ENCODE measurements around the gene CASKIN1.
"Not testable (repeated sequence)": the region's sequence is repeated elsewhere in the genome, so short reads cannot be mapped to it uniquely, and the experiment has no call there.

CASKIN1 gene

DNA sequence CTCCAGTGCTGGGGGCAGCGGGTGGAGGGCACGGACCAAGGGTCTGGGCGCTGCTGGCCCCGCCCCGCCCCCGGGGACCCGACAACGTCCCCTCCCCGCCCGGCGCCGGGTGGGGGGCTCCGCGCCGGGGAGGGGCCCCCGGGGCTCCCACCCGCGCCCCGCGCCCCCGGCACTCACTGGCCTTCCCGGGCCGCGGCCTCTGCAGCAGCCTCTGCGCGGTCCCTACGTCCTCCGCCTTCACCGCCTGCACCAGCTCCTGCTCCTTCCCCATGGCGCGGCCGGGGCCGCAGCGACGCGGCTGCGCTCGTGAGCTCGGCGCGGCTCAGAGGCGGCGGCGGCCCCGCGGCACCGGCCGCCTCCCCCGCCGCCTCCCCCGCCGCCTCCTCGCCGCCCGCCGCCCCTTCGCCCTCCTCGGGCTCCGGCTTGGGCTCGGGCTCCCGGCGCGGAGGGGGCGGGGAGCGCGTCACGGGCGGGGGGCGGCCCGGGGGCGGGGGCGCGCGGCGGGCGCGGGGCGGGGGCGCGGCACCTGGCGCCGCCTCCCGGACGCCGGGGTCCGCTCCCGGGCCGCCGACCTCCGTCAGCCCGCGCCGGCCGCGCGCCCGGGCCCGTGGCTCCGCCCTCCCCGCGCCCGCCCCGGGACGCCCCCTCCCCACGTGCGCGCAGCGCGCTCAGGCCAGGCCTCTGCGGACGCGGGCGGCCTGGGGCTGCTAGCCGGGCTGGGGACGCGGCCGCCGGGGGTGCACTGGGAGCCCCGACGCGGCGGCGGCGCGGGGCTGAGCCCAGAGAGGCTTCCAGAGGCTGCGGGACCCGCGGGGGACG lies at the start of gene CASKIN1:
TSS of gene CASKIN1 (minus strand) at position 444 of the 819 bp plus-strand sequence. CDS start at position 271, 173 bp downstream.
- no peak for DNase-seq

DNA sequence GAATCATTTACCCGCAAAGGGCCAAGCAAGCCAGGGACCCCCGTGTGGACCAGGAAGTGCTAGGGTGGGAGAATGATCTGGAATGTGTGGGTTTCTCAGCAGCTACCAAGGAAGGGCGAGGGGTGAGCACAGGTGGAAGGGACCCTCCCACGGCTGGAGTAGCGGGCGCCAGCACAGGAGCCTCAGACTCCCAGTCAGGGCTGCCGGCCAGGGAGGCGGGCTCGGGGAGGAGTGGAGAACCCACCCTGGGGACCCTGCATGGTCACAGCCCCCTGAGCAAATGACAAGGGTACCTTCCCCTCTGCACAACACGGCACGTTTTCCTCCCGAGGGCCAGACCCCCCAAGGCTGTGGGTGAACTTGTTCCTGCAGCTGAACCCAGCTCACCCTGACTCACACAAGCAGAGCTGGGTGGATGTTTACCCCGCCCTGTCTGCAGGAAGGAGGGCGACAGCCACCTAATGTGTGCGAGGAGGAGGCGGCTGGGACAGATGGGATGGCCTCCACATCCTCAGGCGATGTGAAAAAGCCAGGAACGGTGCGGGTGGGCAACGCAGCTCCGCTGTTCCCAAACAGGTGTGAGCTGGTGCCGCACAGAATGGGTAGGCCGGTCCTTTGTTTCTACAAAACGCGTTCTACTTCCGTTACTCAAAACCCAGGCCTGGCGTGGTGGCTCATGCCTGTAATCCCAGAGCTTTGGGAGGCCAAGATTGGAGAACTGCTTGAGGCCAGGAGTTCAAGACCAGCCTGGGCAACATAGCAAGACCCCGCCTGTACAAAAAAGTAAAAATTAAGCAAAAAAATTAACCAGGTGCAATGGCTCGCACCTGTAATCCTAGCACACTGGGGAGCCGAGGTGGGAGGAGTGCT lies 48.8 kb upstream of the CASKIN1 start:
- DNase-seq, result no peak

DNA sequence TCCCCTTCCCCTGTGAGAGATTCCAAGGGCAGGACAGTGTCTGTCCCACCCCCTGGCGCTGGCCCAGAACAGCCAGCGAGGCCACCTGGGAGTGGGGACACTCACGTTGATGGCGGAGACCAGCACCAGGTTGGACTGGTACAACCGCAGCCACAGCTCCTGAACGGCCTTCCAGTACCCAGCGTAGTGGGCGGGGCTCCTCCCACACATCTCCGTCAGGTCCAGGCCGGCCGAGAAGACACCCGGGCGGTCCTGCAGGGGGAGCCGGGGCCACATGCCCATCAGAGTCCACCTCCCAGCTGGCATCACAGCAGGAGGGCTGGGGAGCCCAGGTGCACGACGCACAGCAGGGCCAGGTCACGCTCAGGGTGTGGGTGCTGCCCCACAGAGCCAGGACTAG lies 47.9 kb upstream of the CASKIN1 start:
- no peak for DNase-seq

- DNase-seq, result no peak
Observed at GRCh38 chr16:2243781-2244180, 47.4 kb upstream of the CASKIN1 start.

DNA sequence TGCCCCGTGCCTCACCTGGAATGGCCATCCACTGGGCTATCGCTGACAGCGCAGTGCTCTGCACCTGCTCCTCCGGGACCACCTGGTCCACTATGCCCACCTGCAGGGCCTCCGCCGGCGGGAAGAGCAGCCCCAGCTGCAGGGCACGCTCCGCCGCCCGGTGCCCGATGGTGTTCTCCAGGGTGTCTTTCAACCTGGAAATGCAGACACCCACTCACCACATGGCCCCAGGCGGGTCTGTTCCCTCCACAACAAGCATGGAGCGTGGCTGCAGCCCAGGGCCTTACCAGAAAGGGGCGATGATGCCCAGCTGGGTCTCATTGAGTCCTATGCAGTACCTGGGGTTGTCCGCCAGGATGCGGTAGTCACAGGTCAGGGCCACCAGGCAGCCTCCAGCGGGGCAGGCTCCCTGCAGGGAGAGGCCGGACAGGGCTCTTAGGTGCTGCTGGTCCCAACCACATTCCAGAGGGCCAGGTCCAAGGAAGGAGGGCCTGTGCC lies 46.7 kb upstream of the CASKIN1 start:
- no peak for DNase-seq

- no peak for DNase-seq
Observed at GRCh38 chr16:2242598-2242997, 46.2 kb upstream of the CASKIN1 start.

GRCh38 chr16:2240331-2240730 lies 43.9 kb upstream of the CASKIN1 start:
- not testable (repeated sequence) for DNase-seq

GRCh38 chr16:2238838-2239675 lies 42.7 kb upstream of the CASKIN1 start:
- no peak for DNase-seq

- DNase-seq, result no peak
Observed at GRCh38 chr16:2238150-2238837, 41.9 kb upstream of the CASKIN1 start.

DNA sequence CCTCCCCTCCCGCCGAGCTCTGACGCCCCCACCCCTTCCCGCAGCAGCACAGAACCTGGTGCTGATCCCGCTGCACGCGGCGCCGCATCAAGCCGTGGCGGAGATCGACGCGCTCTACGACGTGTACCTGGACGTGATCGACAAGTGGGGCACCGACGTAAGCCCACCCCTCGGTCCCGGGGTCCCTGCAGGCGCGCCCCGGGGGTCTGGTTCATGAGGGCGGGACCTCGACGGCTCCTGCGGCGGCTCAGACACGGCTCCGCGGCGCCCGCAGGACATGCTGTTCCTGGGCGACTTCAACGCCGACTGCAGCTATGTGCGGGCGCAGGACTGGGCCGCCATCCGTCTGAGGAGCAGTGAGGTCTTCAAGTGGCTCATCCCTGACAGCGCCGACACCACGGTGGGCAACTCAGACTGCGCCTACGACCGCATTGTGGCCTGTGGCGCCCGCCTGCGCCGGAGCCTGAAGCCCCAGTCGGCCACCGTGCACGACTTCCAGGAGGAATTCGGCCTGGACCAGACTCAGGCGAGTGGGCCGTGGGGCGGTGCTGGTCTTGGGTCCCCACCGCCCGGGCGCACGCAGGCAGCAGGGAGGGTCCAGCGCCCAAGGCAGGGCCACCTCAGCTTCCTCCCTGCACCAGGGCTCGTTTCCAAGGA lies 41.2 kb upstream of the CASKIN1 start:
- no peak for DNase-seq

- DNase-seq, result no peak
Observed at GRCh38 chr16:2237102-2237482, 40.7 kb upstream of the CASKIN1 start.

DNA sequence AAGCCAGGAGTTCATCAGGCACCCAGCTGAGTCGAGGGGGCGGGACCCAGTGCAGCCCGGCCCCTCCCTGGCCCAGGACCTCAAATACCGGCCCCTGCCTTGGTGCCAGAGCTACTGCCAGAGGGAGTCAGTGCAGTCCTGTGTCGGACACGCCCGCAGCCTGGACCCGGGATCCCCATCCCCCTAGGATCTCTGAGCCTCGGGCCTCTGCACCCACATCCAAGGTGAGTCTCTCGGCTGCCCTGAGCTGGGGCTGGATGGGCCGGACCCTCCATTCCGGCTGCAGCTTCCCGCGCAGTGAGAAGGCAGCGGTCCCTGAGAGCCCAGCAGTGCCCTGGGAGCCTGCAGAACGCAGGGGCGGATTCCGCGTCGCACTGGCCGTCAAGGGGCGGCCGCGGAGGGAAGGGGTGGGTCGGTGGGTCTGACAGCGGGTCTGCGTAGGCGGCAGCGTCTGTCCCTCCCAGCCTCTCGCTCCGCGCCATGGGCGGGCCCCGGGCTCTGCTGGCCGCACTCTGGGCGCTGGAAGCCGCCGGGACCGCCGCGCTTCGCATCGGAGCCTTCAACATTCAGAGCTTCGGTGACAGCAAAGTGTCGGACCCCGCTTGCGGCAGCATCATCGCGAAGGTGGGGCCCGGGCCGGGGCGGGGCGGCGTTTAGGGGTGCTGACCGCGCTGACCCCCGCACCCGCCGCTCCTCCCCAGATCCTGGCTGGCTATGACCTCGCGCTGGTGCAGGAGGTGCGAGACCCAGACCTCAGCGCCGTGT lies 40.1 kb upstream of the CASKIN1 start, which contains the start of gene DNASE1L2:
TSS of gene DNASE1L2 (plus strand) at position 108 of the 765 bp plus-strand sequence. CDS start at position 481, 373 bp downstream.
- no peak for DNase-seq

GRCh38 chr16:2235695-2236336 lies 39.4 kb upstream of the CASKIN1 start:
- no peak for DNase-seq

- no peak for DNase-seq
Observed at GRCh38 chr16:2235234-2235651, 38.8 kb upstream of the CASKIN1 start.

GRCh38 chr16:2234813-2235170 lies 38.4 kb upstream of the CASKIN1 start:
- no peak for DNase-seq

GRCh38 chr16:2233872-2234812 lies 37.7 kb upstream of the CASKIN1 start:
- no peak for DNase-seq

- no peak for DNase-seq
Observed at GRCh38 chr16:2233046-2233775, 36.8 kb upstream of the CASKIN1 start.

All from SHP77 (cell line).